Neural crest cell (in vitro differentiated cells): Measurements from ENCODE around the gene MAL. TPM values are rescaled to one million over a fixed set of nuclear protein-coding genes. Genes with fewer than 3 reads are reported as not detected.

ENCODE experiments used
- DNase-seq: peaks from one replicate; pipeline ENCODE4 v3.0.0; 2021; ENCODE audit warnings: low read depth, mixed read lengths, low spot score
- H3K27ac Mint-ChIP-seq: one replicate; pipeline ENCODE4 v1.8.0; 2021; ENCODE audit warnings: mild to moderate bottlenecking, mixed read lengths; ENCODE audit not compliant: unreplicated experiment
- H3K27me3 Mint-ChIP-seq: 2 replicates; pipeline ENCODE4 v1.8.0; 2021; ENCODE audit warnings: low read depth, mild to moderate bottlenecking, mixed read lengths
- H3K36me3 Mint-ChIP-seq: 2 replicates; pipeline ENCODE4 v1.8.0; 2021; ENCODE audit warnings: low read depth, mild to moderate bottlenecking, mixed read lengths
- H3K4me1 Mint-ChIP-seq: 2 replicates; pipeline ENCODE4 v1.8.0; 2021; ENCODE audit warnings: mixed read lengths
- H3K4me3 Mint-ChIP-seq: one replicate; pipeline ENCODE4 v1.8.0; 2021; ENCODE audit warnings: mild to moderate bottlenecking, mixed read lengths
- H3K9me3 Mint-ChIP-seq: 2 replicates; pipeline ENCODE4 v1.8.0; 2021; ENCODE audit warnings: mixed read lengths
- CTCF ChIP-seq: fragments of 200-600 bp; sonication (generic); conservative IDR thresholded peaks from 2 replicates; pipeline ENCODE4 v1.5.0; 2021; ENCODE audit warnings: antibody characterized with exemption, mild to moderate bottlenecking
- total RNA-seq: library from RNA; stranded (reverse); gene quantifications from 2 replicates; pipeline ENCODE4 v1.2.1, GENCODE V29; 2021

The MAL gene
- total RNA-seq, 1 donor from 2014 or later, result 0.65 TPM

- Mint-ChIP-seq H3K36me3 (no peaks in the 10 kb centered on the region), H3K27ac (no peak overlapping the region), H3K4me3 (no peak overlapping the region), H3K9me3 (no peaks in the 10 kb centered on the region), H3K4me1 (peaks cover 21% of the 10 kb centered on the region), H3K27me3 (peaks cover 63% of the 10 kb centered on the region)
- DNase-seq, result no peak
- no peak for TF ChIP-seq CTCF
Measured at GRCh38 chr2:95031076-95031725, 5.7 kb downstream of the MAL start.

GRCh38 chr2:95031726-95032116 is 6.2 kb downstream of the MAL start:
- TF ChIP-seq CTCF, result no peak
- Mint-ChIP-seq H3K27ac (no peak overlapping the region), H3K27me3 (peaks cover 58% of the 10 kb centered on the region)

GRCh38 chr2:95032341-95032740 is 6.8 kb downstream of the MAL start:
- Mint-ChIP-seq H3K27ac (no peak overlapping the region), H3K9me3 (peaks cover 11% of the 10 kb centered on the region), H3K27me3 (peaks cover 52% of the 10 kb centered on the region), H3K4me3 (no peak overlapping the region), H3K36me3 (peaks cover 3% of the 10 kb centered on the region), H3K4me1 (peaks cover 21% of the 10 kb centered on the region)
- no peak for DNase-seq
- TF ChIP-seq CTCF, result no peak

More at GRCh38 chr2:95031726-95032116, 6.2 kb downstream of the MAL start:
- no peak for DNase-seq
- peaks cover 5% of the 10 kb centered on the region for H3K9me3 Mint-ChIP-seq
- H3K4me3 Mint-ChIP-seq, result no peak overlapping the region
- H3K36me3 Mint-ChIP-seq, result peaks cover 3% of the 10 kb centered on the region
- peaks cover 23% of the 10 kb centered on the region for H3K4me1 Mint-ChIP-seq

GRCh38 chr2:95032868-95033603 is 7.5 kb downstream of the MAL start:
- no peak overlapping the region for H3K4me3 Mint-ChIP-seq
- peaks cover 46% of the 10 kb centered on the region for H3K27me3 Mint-ChIP-seq
- H3K9me3 Mint-ChIP-seq, result peaks cover 18% of the 10 kb centered on the region
- TF ChIP-seq CTCF, result no peak
- no peak overlapping the region for H3K27ac Mint-ChIP-seq
- peaks cover 21% of the 10 kb centered on the region for H3K4me1 Mint-ChIP-seq
- H3K36me3 Mint-ChIP-seq, result peaks cover 3% of the 10 kb centered on the region
- no peak for DNase-seq

- no peak for TF ChIP-seq CTCF
- H3K27ac Mint-ChIP-seq, result no peak overlapping the region
- H3K27me3 Mint-ChIP-seq, result peaks cover 36% of the 10 kb centered on the region
- H3K36me3 Mint-ChIP-seq, result peaks cover 3% of the 10 kb centered on the region
- H3K4me3 Mint-ChIP-seq, result no peak overlapping the region
- peaks cover 21% of the 10 kb centered on the region for H3K4me1 Mint-ChIP-seq
- no peak for DNase-seq
- peaks cover 30% of the 10 kb centered on the region for H3K9me3 Mint-ChIP-seq
Measured at GRCh38 chr2:95034221-95034620, 8.7 kb downstream of the MAL start.
